Measurements from ENCODE around the gene ARPC5. TPM values are rescaled to one million over a fixed set of nuclear protein-coding genes. Genes with fewer than 3 reads are reported as not detected.

ARPC5 gene
- total and polyA plus RNA-seq, 2 experiments from 2014 or later = 144 to 183 TPM

- Histone ChIP-seq H3K79me2 (no peaks in the 10 kb centered on the region), H3K4me1 (ENCODE audit: insufficient read depth) (peaks cover 5% of the 10 kb centered on the region), H3K27me3 (no peaks in the 10 kb centered on the region), H3K9me3 (ENCODE audit: low read depth) (no peaks in the 10 kb centered on the region), H4K20me1 (ENCODE audit: insufficient read depth, poor library complexity, severe bottlenecking) (no peaks in the 10 kb centered on the region), H3K36me3 (replicated peaks; ENCODE audit: insufficient read depth, low read depth) (no peaks in the 10 kb centered on the region), H3K4me3 (no peak overlapping the region), H3K27ac (no peak overlapping the region), H3K9me2 (replicated peaks; ENCODE audit: insufficient read depth) (no peaks in the 10 kb centered on the region), H3K4me2 (no peak overlapping the region), H2AFZ (no peak overlapping the region)
- DNase-seq (ENCODE audit: low spot score) = no peak
- TF ChIP-seq EZH2 (IDR thresholded peaks at IDR 0.05; ENCODE audit: borderline replicate concordance) (no peak), CTCF (IDR thresholded peaks at IDR 0.05; ENCODE audit: poor library complexity) (no peak), EZH2phosphoT487 (IDR thresholded peaks at IDR 0.05; ENCODE audit: low read depth, severe bottlenecking, unreplicated experiment) (no peak)
- WGBS (ENCODE audit: low lambda C conversion rate, missing lambda C conversion rate) = 54% methylated on average over 8 of the region's 8 CpGs
These were observed 55.3 kb downstream of the ARPC5 start for GRCh38 chr1:183580281-183580682.

GRCh38 chr1:183578856-183579255 lies 56.7 kb downstream of the ARPC5 start:
- DNase-seq (ENCODE audit: low spot score) = peak; percentile 30
- no peak for TF ChIP-seq EZH2phosphoT487 (IDR thresholded peaks at IDR 0.05; ENCODE audit: low read depth, severe bottlenecking, unreplicated experiment)
- TF ChIP-seq EZH2 (IDR thresholded peaks at IDR 0.05; ENCODE audit: borderline replicate concordance) = no peak
- TF ChIP-seq CTCF (IDR thresholded peaks at IDR 0.05; ENCODE audit: poor library complexity) = no peak
- no peaks in the 10 kb centered on the region for H3K27me3 ChIP-seq
- 65% methylated on average over 2 of the region's 2 CpGs for WGBS (ENCODE audit: low lambda C conversion rate, missing lambda C conversion rate)
- H3K9me2 ChIP-seq (replicated peaks; ENCODE audit: insufficient read depth) = no peaks in the 10 kb centered on the region
- no peak overlapping the region for H3K4me2 ChIP-seq
- H4K20me1 ChIP-seq (ENCODE audit: insufficient read depth, poor library complexity, severe bottlenecking) = no peaks in the 10 kb centered on the region
- H3K79me2 ChIP-seq = no peaks in the 10 kb centered on the region
- H3K27ac ChIP-seq = no peak overlapping the region
- no peak overlapping the region for H3K4me3 ChIP-seq
- H2AFZ ChIP-seq = no peak overlapping the region
- no peaks in the 10 kb centered on the region for H3K36me3 ChIP-seq (replicated peaks; ENCODE audit: insufficient read depth, low read depth)
- H3K4me1 ChIP-seq (ENCODE audit: insufficient read depth) = peaks cover 5% of the 10 kb centered on the region
- H3K9me3 ChIP-seq (ENCODE audit: low read depth) = no peaks in the 10 kb centered on the region

GRCh38 chr1:183577897-183578465 lies 57.6 kb downstream of the ARPC5 start:
- H3K79me2 ChIP-seq = no peaks in the 10 kb centered on the region
- no peak for DNase-seq (ENCODE audit: low spot score)
- WGBS (ENCODE audit: low lambda C conversion rate, missing lambda C conversion rate) = 92% methylated on average over 7 of the region's 7 CpGs
- no peaks in the 10 kb centered on the region for H3K27me3 ChIP-seq
- no peak overlapping the region for H2AFZ ChIP-seq
- no peaks in the 10 kb centered on the region for H3K9me2 ChIP-seq (replicated peaks; ENCODE audit: insufficient read depth)
- H3K4me3 ChIP-seq = no peak overlapping the region
- H3K27ac ChIP-seq = no peak overlapping the region
- H4K20me1 ChIP-seq (ENCODE audit: insufficient read depth, poor library complexity, severe bottlenecking) = no peaks in the 10 kb centered on the region
- H3K9me3 ChIP-seq (ENCODE audit: low read depth) = no peaks in the 10 kb centered on the region
- no peak for TF ChIP-seq EZH2 (IDR thresholded peaks at IDR 0.05; ENCODE audit: borderline replicate concordance)
- no peak for TF ChIP-seq EZH2phosphoT487 (IDR thresholded peaks at IDR 0.05; ENCODE audit: low read depth, severe bottlenecking, unreplicated experiment)
- no peak for TF ChIP-seq CTCF (IDR thresholded peaks at IDR 0.05; ENCODE audit: poor library complexity)
- H3K36me3 ChIP-seq (replicated peaks; ENCODE audit: insufficient read depth, low read depth) = no peaks in the 10 kb centered on the region
- no peak overlapping the region for H3K4me2 ChIP-seq
- H3K4me1 ChIP-seq (ENCODE audit: insufficient read depth) = peaks cover 5% of the 10 kb centered on the region

All from hepatocyte (in vitro differentiated cells).